Measurements from ENCODE around the gene JDP2. TPM values are rescaled to one million over a fixed set of nuclear protein-coding genes. Genes with fewer than 3 reads are reported as not detected.

JDP2 gene
- total and polyA plus RNA-seq, 2 of the 4 experiments (the other 2 are of a cell fraction): 35.7 to 38.4 TPM

GRCh38 chr14:75418850-75419768 lies 8.7 kb upstream of the JDP2 start (continued):
- TF ChIP-seq FOS (IDR thresholded peaks at IDR 0.05; ENCODE audit: low read depth, low read length) (no peak), POLR2A (IDR thresholded peaks at IDR 0.05; ENCODE audit: low read depth, low read length) (no peak)

DNA sequence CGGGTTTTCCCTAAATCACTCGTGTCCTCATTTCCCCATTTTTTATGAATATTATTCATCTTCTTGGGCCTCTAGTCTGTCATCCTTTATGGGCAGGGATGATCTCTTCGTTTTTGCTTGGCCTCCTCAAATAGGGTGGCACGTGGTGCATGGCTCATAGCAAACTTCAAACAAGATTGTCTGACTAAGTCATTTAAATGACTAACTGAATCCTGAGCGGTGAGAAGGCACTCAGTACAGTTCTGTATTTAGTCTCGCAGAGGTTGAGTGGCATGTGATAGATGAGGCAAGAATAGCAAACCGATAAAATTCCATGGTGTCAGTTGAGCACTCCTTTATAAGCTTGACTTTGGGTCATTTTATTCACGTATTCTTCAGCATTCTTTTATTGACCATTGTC lies 5.7 kb upstream of the JDP2 start:
- intact Hi-C loops (cut with micrococcal nuclease): no loop called here
- Histone ChIP-seq H3K56ac (ENCODE audit: extremely low read depth, insufficient read depth, low read length) (no peak overlapping the region), H3K79me1 (ENCODE audit: low read depth in 1 of 2, low read length in 2 of 2) (no peaks in the 10 kb centered on the region), H3K4me1 (ENCODE audit: control insufficient read depth, insufficient read depth, low read length) (peaks cover 7% of the 10 kb centered on the region), H3K18ac (ENCODE audit: low read depth, low read length) (no peak overlapping the region), H3K9ac (ENCODE audit: low read depth, low read length) (no peak overlapping the region), H3K4me3 (ENCODE audit: insufficient read depth, low read depth, low read length) (no peak overlapping the region), H2AK5ac (ENCODE audit: low read depth, low read length) (no peak overlapping the region), H4K91ac (ENCODE audit: insufficient read depth, low read depth, low read length) (no peak overlapping the region), H3K23ac (ENCODE audit: low read depth, low read length) (no peak overlapping the region), H4K8ac (ENCODE audit: low read depth in 2 of 2, low read length in 2 of 2) (no peak overlapping the region), H2BK15ac (ENCODE audit: low read depth, low read length) (no peak overlapping the region), H2BK5ac (ENCODE audit: low read depth, low read length, poor library complexity, severe bottlenecking) (peak overlapping the region; percentile 57), H3K36me3 (ENCODE audit: control insufficient read depth, insufficient read depth, low read length) (no peaks in the 10 kb centered on the region), H2BK120ac (ENCODE audit: low read depth, low read length) (no peak overlapping the region), H3K4ac (ENCODE audit: low read depth, low read length) (no peak overlapping the region), H3K9me1 (ENCODE audit: insufficient read depth, low read length) (0 out of 2 replicates have a peak, but pooled peaks cover 3% of the 10 kb centered on the region), H3K27me3 (ENCODE audit: control insufficient read depth, insufficient read depth, low read length) (no peaks in the 10 kb centered on the region), H4K20me1 (ENCODE audit: insufficient read depth, low read length) (no peaks in the 10 kb centered on the region), H2AK9ac (replicated peaks; ENCODE audit: low read depth, low read length, poor library complexity) (no peak overlapping the region), H3K4me2 (ENCODE audit: low read depth, low read length) (peak overlapping the region; percentile 38; the same call in 1 of the 2 replicates), H2BK20ac (ENCODE audit: low read depth, low read length) (peak overlapping the region; percentile 21; the same call in 1 of the 2 replicates), H3K9me3 (ENCODE audit: control insufficient read depth, insufficient read depth, low read length) (peaks cover 2% of the 10 kb centered on the region; the same call in 1 of the 2 replicates), H4K5ac (ENCODE audit: low read depth, low read length) (no peak overlapping the region), H3K27ac (ENCODE audit: insufficient read depth, low read length) (no peak overlapping the region), H3K14ac (replicated peaks; ENCODE audit: low read depth, low read length) (no peak overlapping the region), H2AFZ (replicated peaks; ENCODE audit: low read length, poor library complexity) (no peak overlapping the region)
- peak; percentile 83 for ATAC-seq (ENCODE audit: low read depth)
- no CpG with 5 or more reads among the region's 8 CpGs for WGBS, 2 experiments (ENCODE audit: extremely low coverage in 2 of 2, insufficient read length in 1 of 2)
- dilution Hi-C loops (cut with HindIII; ENCODE audit: low sequenced_read_pairs, unreplicated experiment): no loop called here
- ChIA-PET CTCF (no interaction called here), POLR2A (ENCODE audit: unreplicated experiment) (no interaction called here)
- in situ Hi-C loops (cut with MboI; ENCODE audit: low sequenced_read_pairs): no loop called here
- peak; percentile 92 for DNase-seq
- BruUV-seq (replicated peaks): no TSS peak
- peak; percentile 91 for TF ChIP-seq BHLHE40 (IDR thresholded peaks at IDR 0.05; ENCODE audit: low read depth, low read length)
- TF ChIP-seq RAD21 (IDR thresholded peaks at IDR 0.05; ENCODE audit: low read length): no peak
- peak; percentile 94 for TF ChIP-seq CEBPB (IDR thresholded peaks at IDR 0.05; ENCODE audit: low read depth, low read length)
- TF ChIP-seq USF2 (IDR thresholded peaks at IDR 0.05; ENCODE audit: low read depth, low read length): peak; percentile 96
- TF ChIP-seq MXI1 (IDR thresholded peaks at IDR 0.05; ENCODE audit: borderline replicate concordance, low read depth, low read length): 0 out of 2 replicates have a peak, but pooled peaks have one; percentile 45
- peak; percentile 68 for TF ChIP-seq FOS (IDR thresholded peaks at IDR 0.05; ENCODE audit: low read depth, low read length)
- no peak for TF ChIP-seq NFE2L2 (IDR thresholded peaks at IDR 0.05; ENCODE audit: low read depth, low read length)
